ENCODE measurements around the gene OR13H1. TPM values are rescaled to one million over a fixed set of nuclear protein-coding genes. Genes with fewer than 3 reads are reported as not detected.
A peak's percentile ranks its signal among the peaks of the same experiment; 100 is the strongest.
"Not testable (repeated sequence)": the region's sequence is repeated elsewhere in the genome, so short reads cannot be mapped to it uniquely, and the experiment has no call there.

Gene OR13H1, protein sequence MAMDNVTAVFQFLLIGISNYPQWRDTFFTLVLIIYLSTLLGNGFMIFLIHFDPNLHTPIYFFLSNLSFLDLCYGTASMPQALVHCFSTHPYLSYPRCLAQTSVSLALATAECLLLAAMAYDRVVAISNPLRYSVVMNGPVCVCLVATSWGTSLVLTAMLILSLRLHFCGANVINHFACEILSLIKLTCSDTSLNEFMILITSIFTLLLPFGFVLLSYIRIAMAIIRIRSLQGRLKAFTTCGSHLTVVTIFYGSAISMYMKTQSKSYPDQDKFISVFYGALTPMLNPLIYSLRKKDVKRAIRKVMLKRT
- not detected for total RNA-seq
- long read RNA-seq, result 0 reads

DNA sequence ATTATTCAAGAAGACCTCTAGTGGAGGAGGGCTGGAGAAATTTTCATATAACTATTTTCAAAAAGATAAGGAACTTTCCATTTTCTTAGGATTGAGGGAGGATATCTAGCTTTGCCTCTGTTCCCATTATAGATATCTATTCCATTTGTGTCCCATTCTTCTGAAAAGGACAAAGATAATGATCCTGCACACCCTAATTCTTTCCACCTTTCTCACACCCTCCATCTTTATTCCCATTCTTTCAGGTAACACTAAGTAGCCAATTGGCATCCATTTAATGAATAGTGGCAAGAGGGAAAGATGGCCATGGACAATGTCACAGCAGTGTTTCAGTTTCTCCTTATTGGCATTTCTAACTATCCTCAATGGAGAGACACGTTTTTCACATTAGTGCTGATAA lies at the start of gene OR13H1:
Gene OR13H1, plus strand, starts transcription at position 301 of the 400 bp plus-strand sequence. Its CDS starts 0 bp downstream, at position 301.
- no peaks in the 10 kb centered on the region for H3K36me3 ChIP-seq
- no peaks in the 10 kb centered on the region for H3K4me1 ChIP-seq
- no peaks in the 10 kb centered on the region for H3K27me3 ChIP-seq
- H3K27ac ChIP-seq, result no peak within 1 kb of the TSS
- no peak for ATAC-seq
- TF ChIP-seq, protein P1, sequence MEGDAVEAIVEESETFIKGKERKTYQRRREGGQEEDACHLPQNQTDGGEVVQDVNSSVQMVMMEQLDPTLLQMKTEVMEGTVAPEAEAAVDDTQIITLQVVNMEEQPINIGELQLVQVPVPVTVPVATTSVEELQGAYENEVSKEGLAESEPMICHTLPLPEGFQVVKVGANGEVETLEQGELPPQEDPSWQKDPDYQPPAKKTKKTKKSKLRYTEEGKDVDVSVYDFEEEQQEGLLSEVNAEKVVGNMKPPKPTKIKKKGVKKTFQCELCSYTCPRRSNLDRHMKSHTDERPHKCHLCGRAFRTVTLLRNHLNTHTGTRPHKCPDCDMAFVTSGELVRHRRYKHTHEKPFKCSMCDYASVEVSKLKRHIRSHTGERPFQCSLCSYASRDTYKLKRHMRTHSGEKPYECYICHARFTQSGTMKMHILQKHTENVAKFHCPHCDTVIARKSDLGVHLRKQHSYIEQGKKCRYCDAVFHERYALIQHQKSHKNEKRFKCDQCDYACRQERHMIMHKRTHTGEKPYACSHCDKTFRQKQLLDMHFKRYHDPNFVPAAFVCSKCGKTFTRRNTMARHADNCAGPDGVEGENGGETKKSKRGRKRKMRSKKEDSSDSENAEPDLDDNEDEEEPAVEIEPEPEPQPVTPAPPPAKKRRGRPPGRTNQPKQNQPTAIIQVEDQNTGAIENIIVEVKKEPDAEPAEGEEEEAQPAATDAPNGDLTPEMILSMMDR (IDR thresholded peaks at IDR 0.05), result no peak
- H3K9me3 ChIP-seq, result no peaks in the 10 kb centered on the region
- intact Hi-C loops (cut with DNase I), result no loop called here
- no peak within 1 kb of the TSS for H3K4me3 ChIP-seq
- DNase-seq, result no peak

DNA sequence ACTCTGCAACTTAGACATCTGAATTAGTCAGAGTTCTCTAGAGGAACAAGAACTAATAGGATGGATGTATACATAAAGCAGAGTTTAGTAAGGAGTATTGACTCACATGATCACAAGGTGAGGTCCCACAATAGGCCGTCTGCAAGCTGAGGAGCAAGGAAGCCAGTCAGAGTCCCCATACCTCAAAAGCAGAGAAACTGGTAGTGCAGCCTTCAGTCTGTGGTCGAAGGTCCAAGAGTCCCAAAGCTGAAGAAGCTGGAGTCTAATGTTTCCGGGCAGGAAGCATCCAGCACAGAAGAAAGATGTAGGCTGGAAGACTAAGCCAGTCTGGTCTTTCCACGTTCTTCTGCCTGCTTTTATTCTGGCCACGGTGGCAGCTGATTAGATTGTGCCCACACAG lies 42.3 kb upstream of the OR13H1 start:
- H3K36me3 ChIP-seq; DNase-seq; H3K4me3 ChIP-seq; H3K4me1 ChIP-seq; ATAC-seq; H3K27me3 ChIP-seq; intact Hi-C loops (cut with DNase I); H3K9me3 ChIP-seq; H3K27ac ChIP-seq: not testable (repeated sequence)

DNA sequence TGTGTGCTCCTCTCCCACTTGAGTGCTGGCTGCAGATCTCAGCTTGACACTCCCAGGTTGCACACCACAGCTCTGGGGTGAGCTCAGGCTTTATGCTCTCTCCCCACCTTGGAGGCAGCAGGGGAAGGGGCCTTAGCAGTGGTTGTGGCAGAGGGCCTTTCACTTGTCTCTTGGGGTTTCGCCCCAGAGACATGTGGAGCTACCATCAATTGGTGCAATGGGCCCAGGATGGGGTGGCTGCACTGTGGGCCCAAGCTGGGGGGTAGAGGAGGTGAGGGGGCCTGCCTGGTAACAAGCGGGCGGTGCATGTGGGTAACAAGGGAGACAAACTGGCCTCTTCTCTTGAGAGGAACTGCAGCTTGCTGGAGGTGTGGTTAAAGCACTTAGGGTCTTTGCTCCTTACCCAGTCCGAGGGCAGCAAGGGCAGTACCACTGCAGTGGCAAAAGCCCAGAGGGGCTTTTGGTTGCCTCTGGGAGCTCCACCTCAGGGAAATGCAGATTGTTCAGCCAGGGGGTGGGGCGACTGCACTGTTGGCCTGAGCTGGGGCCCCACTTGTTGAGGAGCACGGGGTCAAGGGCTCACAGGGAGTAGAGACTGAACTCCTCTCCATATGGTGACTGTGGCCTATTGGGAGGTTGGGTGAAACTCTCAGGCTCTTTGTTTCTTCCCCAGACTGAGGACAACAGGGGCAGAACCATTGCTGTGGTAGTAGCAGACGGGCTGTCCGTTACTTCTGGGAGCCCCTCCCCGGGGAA lies 30.5 kb upstream of the OR13H1 start:
- Histone ChIP-seq H3K4me1 (no peaks in the 10 kb centered on the region), H3K4me3 (no peak overlapping the region), H3K27me3 (no peaks in the 10 kb centered on the region), H3K9me3 (no peaks in the 10 kb centered on the region), H3K27ac (no peak overlapping the region), H3K36me3 (no peaks in the 10 kb centered on the region)
- TF ChIP-seq, protein P1 (IDR thresholded peaks at IDR 0.05), result no peak
- DNase-seq, result no peak
- intact Hi-C loops (cut with DNase I), result no loop called here
- ATAC-seq, result no peak

DNA sequence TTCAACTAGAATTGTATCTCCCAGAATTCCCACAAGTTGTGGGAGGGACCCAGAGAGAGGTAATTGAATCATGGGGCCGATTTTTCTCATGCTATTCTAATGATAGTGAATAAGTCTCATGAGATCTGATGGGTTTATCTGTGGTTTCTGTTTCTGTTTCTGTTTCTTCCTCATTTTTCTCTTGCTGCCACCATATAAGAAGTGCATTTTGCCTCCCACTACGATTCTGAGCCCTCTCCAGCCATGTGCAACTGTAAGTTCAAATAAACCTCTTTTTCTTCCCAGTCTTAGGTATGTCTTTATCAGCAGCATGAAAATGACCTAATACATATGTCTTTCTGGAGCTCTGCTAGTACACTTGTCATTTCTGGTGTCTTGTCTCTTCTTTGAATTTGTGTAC lies 22.1 kb upstream of the OR13H1 start:
- Histone ChIP-seq H3K9me3 (no peaks in the 10 kb centered on the region), H3K27ac (no peak overlapping the region), H3K4me1 (no peaks in the 10 kb centered on the region), H3K36me3 (no peaks in the 10 kb centered on the region), H3K4me3 (no peak overlapping the region), H3K27me3 (no peaks in the 10 kb centered on the region)
- no peak for ATAC-seq
- TF ChIP-seq, protein P1 (IDR thresholded peaks at IDR 0.05), result no peak
- no peak for DNase-seq
- intact Hi-C loops (cut with DNase I), result no loop called here

DNA sequence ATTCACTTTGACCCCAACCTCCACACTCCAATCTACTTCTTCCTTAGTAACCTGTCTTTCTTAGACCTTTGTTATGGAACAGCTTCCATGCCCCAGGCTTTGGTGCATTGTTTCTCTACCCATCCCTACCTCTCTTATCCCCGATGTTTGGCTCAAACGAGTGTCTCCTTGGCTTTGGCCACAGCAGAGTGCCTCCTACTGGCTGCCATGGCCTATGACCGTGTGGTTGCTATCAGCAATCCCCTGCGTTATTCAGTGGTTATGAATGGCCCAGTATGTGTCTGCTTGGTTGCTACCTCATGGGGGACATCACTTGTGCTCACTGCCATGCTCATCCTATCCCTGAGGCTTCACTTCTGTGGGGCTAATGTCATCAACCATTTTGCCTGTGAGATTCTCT lies 344 bp downstream of the OR13H1 start:
- no peaks in the 10 kb centered on the region for H3K27me3 ChIP-seq
- intact Hi-C loops (cut with DNase I), result no loop called here

DNA sequence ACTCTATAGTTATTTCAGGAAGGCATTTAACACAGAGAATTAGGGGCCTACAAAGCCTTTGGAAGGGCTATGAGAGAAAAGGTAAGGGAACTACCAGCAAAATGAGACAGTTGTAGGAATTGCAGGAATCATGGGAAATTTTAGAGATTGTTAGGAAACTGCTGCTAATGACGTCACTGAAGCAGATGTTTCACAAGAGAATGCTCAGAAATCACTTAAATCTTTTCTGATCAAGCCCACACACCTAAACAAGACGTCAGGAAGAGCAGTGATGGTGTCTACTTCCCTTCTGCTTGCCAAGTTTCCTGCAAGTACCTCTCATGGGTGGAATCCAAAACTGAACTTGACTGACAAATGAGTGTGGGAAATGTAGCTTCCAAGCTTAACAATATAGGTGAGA lies 5.1 kb downstream of the OR13H1 start:
- intact Hi-C loops (cut with DNase I), result no loop called here
- TF ChIP-seq, protein P1 (IDR thresholded peaks at IDR 0.05), result no peak
- no peaks in the 10 kb centered on the region for H3K27me3 ChIP-seq
- DNase-seq (no peak), ATAC-seq (no peak)
- no peaks in the 10 kb centered on the region for H3K36me3 ChIP-seq
- H3K9me3 ChIP-seq, result no peaks in the 10 kb centered on the region
- H3K4me1 ChIP-seq, result no peaks in the 10 kb centered on the region
- H3K27ac ChIP-seq, result no peak overlapping the region
- H3K4me3 ChIP-seq, result no peak overlapping the region

More for the DNA sequence above, 344 bp downstream of the OR13H1 start:
- ATAC-seq (no peak), DNase-seq (no peak)
- TF ChIP-seq, protein P1 (IDR thresholded peaks at IDR 0.05), result no peak
- no peaks in the 10 kb centered on the region for H3K9me3 ChIP-seq
- H3K27ac ChIP-seq, result no peak overlapping the region
- no peaks in the 10 kb centered on the region for H3K4me1 ChIP-seq
- no peaks in the 10 kb centered on the region for H3K36me3 ChIP-seq
- no peak overlapping the region for H3K4me3 ChIP-seq

DNA sequence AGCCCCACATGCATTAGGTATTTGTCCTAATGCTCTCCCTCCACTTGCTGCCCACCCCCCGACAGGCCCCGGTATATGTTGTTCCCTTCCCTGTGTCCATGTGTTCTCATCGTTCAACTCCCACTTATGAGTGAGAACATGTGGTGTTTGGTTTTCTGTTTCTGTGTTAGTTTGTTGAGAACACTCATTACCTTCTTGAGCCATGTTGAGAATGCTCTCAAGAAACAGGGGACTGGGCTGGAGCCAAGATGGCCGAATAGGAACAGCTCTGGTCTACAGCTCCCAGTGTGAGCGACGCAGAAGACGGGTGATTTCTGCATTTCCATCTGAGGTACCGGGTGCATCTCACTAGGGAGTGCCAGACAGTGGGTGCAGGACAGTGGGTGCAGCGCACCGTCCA lies 8.6 kb downstream of the OR13H1 start:
- H3K27ac ChIP-seq; H3K27me3 ChIP-seq; H3K4me1 ChIP-seq; H3K36me3 ChIP-seq; intact Hi-C loops (cut with DNase I); H3K9me3 ChIP-seq; H3K4me3 ChIP-seq: not testable (repeated sequence)
- ATAC-seq, result peak; percentile 65
- DNase-seq, result peak; percentile 49
